ENCODE results near the gene PUM1.
"Not testable (repeated sequence)": the region's sequence is repeated elsewhere in the genome, so short reads cannot be mapped to it uniquely, and the experiment has no call there.

The PUM1 gene

DNA sequence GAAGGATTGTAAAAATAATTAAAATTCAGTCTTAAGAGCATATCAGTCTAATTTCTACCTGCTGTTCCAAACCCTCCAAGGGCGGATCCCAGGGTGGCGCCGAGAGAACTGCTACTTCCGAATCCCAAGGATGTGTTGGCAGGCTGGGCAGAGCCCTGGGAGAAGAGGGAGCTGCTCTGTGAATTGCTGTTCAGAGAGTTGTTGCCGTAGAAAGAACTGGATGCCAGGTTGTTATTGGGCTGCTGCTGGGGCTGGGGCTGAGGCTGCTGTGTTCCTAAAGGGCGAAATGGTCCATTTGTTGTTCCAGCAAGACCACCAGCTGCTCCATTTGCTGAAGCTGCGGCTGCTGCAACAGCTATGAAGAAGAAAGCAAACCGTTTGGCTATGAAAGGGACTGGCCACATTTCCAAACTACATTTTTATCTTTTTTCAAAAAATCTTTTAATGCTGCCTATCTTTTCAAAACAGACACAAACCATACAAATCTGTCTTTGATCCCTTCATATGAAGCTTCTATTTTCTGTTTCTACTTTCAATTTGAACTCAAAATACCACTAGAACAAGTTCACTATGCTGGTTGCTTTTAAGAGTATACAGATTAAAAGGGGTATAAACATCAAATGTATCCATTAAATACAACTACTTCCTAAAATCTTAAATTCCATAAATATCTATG lies 99.5 kb downstream of the PUM1 start:
- DNase-seq (ENCODE audit: low read depth in 3 of 3, low spot score in 1 of 3), result no peak

DNA sequence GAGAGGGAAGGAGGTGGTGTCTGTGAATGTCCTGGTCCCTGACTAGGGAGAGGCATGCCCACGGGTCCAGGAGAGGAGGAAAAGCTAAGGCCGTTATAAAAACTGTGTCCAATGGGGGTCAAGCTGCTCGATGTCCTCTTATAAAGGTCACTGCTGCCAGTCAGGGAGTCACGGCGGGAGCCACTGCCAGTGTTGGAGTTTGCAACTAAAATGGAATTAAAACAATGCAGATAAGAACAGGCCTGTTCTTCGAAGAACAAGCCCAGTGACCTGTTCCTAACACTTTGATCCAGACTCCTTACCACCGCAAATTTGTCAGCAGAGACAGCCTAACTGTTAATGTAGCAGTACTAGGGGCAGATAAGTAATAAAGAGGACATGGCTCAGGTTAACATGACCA lies 100.8 kb downstream of the PUM1 start:
- no peak for DNase-seq (ENCODE audit: low read depth in 3 of 3, low spot score in 1 of 3)

DNA sequence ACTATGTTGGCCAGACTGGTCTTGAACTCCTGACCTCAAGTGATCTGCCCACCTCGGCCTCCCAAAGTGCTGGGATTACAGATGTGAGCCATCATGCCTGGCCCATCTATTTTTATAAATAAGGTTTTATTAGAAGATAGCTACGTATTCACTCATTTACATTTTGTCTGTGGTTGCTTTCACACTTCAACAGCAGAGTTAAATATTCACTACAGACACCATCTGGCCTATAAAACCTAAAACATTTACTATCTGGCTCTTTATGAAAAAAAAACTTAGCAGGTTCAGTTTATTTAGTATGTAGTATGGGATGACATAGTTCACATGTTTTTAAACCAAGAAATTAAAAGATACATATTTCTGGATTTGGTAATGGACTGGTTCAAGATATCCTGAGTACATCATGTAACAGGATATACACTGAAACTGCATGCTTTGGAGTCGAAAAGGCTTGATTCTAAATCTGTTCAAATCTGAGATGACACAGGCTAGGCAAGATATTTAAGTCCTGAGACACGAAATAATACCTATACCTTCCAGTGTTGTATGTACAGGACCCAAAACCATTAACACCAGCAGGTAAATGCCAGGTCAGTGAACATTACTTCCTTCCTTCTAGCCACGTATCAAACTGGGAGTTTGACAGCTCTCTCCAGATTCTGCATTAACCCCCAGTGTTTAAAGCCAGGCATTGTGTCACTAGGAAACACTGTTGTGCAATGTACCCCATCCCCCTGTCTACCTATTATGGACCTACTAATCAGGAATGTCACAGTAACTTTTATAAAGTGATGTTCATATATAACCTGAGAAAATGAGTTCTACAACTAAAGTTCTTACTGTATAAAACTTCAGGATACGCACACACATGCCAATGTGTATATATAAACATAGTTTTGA lies 102.7 kb downstream of the PUM1 start:
- no peak for DNase-seq (ENCODE audit: low read depth in 3 of 3, low spot score in 1 of 3)

DNA sequence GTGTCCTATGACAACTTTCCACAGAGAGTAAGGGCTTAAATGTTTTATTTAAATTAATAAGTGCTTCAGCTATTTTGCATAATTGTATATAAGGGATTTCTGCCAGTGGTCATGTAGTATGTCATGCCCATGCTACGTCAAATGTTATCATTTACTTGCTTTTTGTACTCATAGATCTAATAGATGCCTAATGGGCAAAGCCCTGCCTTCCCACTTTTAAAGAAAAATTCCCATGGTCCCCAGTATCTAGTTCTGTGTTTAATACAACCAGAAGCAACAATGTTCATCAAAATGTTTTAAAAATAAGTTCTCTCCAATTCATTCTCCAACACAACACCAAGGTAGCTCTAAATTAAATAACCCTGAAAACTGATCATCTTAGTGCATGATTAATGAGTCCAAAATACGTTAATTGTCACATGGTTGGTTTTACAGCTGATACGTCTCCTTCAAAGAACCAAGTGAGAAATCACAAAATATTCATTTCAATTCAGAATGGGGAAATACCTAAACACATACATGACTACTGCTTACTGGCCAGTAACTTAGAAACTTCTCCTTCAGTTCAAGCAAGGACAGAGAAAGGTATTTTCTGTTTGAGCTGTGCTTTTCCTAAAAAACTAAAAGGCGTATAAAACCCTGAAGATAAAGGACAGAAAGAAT lies 107.8 kb downstream of the PUM1 start:
- no peak for DNase-seq (ENCODE audit: low read depth in 3 of 3, low spot score in 1 of 3)

DNA sequence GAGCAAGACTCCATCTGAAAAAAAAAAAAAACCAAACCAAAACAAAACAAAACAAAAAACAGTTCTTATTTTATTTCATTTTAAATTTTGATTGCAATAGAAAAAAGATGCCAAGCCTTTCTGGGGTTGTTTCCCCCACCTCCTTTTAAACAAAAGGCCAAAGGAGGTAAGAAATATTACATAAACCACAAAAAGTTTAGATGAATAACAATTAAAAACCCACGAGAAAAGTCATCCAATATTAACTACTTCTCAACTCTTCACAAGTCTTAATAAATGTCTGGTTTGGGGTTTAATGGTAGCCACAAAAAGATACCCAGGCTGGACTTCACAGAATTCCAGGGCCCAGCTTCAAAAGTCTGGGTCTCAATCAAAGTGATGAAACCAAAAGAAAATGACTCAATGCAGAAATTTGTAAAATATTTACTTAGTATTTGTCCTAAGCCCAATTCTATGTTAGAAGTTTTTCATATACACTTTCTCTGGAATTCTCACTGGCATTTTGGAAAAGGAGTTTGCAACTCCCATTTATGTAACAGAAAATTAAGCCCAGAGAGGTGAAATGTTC lies 110.0 kb downstream of the PUM1 start:
- no peak for DNase-seq (ENCODE audit: low read depth in 3 of 3, low spot score in 1 of 3)

DNA sequence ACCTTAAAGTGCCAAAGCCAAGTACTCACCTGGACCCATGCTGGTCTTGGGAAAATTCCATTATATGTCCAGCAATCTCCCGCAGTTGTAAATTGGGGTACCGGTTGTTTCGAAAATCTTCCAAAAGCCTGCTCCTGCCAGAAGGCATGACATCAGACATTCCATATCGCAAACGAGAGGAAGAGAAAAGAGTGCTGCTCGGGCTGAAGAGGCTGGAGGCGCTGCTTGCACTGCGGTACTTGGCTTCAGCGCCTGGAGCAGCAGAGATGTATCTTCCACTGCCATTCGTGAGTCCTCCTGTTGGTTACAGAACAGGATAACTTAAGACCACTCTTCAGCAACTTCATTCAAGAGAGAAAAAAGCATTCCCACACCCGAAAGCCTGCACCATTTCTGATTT lies 111.8 kb downstream of the PUM1 start:
- no peak for DNase-seq (ENCODE audit: low read depth in 3 of 3, low spot score in 1 of 3)

DNA sequence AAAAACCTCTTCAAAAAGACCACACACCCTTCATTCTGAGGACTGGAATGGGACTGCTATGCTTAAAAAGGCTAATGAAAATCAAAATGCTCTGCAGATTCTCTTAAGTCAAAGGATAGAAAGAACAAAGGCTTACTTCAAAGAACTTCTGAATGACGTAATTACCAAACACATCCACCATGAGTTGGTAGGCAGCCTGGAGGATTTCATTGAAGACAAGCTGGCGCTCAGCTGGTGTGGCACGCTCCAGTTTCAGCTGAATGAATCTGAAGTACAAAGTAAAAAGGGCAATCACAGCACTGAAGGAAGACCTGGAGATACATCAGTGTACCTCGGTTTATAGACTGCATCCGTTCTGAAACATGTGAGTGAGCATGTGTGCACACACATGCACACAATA lies 113.4 kb downstream of the PUM1 start:
- DNase-seq (ENCODE audit: low read depth in 3 of 3, low spot score in 1 of 3), result no peak

DNA sequence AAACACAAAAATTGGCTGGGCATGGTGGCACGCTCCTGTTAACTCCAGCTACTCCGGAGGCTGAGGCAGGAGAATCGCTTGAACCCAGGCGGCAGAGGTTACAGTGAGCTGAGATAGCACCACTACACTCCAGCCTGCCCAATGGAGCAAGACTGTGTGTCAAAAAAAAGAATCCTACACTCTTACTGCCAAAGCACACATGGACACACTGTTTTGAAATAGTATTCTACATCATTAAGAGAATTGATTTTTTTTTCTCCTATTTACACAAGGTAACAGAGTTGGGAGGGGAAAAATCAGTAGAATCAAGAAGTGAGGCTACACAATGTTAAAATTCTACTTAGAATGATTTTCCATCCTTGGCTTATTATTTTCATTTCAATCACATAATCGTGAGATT lies 114.8 kb downstream of the PUM1 start:
- DNase-seq (ENCODE audit: low read depth in 3 of 3, low spot score in 1 of 3), result no peak

DNA sequence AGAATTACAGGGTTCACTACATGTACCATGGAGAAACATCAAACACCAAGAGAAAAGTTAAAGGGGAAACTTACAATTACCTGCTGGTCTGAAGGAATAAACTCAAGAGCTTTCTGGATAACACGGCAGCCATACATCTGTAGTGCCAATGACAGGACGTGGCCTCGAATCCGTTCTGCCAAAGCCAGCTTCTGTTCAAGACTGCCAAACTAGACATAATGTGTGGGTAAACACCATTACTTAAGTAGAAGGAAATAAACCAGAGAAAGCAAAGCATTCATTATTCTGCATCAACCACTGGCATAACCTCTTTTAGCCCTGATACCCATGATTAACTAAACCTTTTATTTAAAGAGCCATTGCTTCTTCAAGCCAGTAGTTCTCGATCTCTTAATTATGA lies 115.5 kb downstream of the PUM1 start:
- no peak for DNase-seq (ENCODE audit: low read depth in 3 of 3, low spot score in 1 of 3)

DNA sequence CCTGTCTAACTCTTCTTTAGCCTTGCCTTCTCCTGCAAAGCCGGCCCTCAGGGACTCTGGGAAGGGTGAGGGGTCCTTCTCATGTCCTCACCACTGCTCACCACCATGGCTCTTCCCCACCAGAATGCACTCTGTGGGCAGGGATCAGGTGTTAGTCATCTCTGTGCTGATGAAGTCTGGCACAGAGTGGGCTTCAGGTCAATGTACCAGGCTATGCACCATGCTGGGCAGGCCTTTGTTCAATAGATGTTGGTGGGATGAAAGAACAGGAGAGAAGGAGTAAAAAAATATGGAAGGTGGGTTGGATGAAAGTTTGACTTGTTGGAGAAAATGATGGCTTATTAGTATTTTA lies 116.1 kb downstream of the PUM1 start:
- DNase-seq (ENCODE audit: low read depth in 3 of 3, low spot score in 1 of 3), result not testable (repeated sequence)

DNA sequence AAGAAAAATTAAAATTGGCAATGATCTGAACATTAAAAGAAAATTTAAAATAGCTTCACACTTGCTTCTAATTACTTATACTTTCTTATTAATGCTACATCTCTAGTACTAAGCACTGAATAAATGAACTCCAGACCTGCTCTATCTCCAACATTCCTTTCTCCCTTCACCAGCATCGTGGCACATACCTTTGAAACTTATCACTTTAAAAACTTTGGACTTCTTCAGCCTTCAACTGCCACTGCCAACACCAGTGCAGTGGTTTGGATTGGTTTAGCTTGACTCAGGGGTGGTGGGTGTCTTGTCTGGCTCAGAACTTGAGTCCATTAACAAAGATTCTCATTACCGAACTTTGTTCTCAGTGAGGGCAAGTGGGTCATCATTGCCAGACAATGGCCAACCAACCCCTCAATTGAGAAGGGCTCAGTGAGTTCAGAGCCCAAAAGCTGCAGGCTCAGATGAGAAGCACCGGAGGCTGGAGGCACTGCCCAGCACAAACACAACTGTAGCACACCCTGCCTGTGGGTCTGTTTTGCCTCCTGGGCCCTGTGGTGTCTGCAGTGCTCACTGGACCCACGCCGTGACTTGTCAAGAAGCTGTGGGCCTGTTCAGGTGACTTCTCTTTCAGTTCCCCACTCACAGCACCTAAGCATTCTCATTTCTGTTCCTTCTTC lies 116.6 kb downstream of the PUM1 start:
- DNase-seq (ENCODE audit: low read depth in 3 of 3, low spot score in 1 of 3), result not testable (repeated sequence)

DNA sequence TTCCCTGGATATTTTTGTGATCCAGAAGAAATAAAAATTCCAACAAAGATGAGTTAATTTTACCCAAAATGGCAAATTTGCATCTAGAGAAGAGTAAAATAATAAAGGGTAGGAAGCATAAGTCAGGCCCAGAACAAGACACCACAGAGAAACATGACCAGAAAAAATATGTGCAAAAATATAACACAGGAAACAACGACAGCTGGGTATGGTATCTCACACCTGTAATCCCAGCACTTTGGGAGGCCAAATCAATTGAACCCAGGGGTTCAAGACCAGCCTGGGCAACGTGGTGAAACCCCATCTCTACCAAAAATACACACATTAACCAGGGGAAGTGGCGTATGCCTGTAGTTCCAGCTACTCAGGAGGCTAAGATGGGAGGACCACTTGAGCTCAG lies 117.2 kb downstream of the PUM1 start:
- no peak for DNase-seq (ENCODE audit: low read depth in 3 of 3, low spot score in 1 of 3)

DNA sequence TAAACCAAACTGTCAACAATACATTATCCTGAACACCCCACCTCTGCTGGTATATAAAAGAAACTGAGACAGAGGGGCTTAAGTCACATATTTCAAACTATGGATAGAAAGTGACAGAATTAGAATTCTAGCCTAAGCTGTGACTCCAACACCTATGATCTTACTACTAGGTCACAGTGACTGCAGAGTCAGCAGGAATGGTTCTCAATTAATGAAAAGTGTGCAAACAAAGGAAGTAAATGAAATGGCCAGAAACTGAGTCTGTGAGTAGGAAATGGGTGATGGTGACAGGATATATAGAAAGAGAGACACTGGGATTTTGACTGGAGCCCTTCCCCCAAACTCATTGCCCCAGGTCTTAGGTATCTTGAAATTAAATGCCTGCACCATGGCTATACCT lies 118.3 kb downstream of the PUM1 start:
- no peak for DNase-seq (ENCODE audit: low read depth in 3 of 3, low spot score in 1 of 3)

DNA sequence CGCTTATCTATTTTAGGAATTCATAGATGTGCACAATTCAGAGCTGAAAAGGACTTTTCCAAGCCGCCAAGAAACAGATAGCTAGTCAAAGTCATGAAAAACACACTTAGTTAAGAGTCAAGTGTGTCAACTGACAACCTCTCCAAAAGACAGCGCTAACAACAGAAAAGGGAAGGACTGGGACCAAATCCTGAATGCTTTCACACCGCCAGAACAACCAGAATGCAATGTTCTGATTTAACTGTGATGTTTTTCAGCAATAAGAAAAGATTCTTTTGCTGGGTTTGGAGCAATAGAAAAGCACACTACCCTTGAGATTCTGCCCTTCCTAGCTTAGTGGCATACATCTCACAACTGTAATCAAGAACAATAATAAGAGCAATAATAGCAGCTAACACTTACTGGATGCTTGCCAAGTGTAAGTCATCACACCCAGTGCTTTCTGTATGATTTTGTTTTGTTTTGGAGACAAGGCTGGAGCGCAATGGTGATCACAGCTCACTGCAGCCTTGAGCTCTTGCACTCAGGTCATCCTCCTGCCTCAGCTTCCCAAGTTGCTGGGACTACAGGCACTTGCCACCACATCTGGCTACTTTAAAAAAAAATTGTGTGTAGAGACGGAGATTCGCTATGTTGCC lies 123.1 kb downstream of the PUM1 start:
- DNase-seq (ENCODE audit: low read depth in 3 of 3, low spot score in 1 of 3), result no peak

DNA sequence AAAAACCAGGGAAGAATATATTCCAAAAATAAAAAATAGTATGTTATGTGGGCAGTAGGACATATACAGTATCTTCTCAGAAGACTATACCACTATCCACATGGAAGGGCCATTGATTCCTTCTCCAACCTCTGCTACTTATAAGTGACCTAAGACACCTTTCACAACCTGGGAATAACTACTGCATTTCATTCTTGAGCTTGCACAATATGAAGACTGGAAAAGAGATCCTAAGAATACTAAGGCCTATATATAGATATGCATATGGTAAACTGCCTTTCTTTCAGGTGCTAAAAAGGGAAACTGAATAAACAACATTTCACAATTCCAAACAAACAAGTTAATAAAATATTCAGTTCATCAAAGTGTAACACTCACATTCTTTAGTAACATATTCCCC lies 125.0 kb downstream of the PUM1 start:
- DNase-seq (ENCODE audit: low read depth in 3 of 3, low spot score in 1 of 3), result no peak

DNA sequence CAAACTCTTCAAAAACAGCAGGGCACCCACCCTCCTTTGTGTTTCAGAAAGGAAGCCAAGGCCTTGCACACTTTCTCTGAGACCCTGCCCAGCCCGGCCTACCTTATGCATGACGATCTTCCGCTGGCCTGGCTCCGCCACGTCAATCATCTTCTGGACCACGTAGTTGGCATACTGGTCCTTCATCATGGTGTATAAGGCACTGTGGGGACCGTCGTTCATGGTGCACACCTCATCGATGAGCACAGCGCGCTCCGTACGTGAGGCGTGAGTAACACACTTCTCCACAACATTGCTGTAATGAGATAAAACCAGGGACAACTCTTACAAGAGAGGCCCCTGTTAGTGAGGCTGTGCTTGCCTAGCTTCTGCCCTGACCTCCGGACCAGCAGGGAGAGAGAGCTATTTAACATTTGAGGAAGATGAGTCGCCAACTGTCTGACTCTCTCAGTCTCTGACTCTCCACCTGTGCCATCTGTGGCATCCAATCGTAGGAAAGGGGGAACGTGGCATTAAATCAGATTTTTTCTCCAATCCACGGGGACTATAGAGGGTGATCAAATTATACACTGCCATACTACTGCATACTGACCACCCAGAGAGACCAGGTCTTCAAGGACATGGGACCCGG lies 128.9 kb downstream of the PUM1 start:
- no peak for DNase-seq (ENCODE audit: low read depth in 3 of 3, low spot score in 1 of 3)

DNA sequence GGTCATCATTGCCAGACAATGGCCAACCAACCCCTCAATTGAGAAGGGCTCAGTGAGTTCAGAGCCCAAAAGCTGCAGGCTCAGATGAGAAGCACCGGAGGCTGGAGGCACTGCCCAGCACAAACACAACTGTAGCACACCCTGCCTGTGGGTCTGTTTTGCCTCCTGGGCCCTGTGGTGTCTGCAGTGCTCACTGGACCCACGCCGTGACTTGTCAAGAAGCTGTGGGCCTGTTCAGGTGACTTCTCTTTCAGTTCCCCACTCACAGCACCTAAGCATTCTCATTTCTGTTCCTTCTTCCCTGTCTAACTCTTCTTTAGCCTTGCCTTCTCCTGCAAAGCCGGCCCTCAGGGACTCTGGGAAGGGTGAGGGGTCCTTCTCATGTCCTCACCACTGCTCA lies 129.8 kb downstream of the PUM1 start:
- DNase-seq (ENCODE audit: low read depth in 3 of 3, low spot score in 1 of 3), result not testable (repeated sequence)

DNA sequence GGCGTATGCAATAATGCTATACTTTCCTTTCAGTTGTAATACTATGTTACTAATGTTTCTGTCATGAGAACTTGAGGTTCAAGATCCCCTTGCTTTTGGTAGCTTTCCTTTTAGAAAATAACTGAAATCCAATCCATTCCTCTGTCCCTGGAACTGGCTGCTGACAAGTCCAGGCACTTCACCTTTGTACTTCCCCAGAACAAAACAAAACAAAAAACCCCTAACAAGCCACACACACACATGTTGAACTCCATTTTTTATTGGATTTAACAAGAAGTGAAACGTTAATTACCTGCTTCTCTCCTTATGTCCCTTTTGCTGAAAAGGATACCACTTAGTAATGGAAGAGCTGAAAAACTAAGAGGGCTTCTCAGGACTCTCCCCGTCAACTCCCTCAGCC lies 130.9 kb downstream of the PUM1 start:
- DNase-seq (ENCODE audit: low read depth in 3 of 3, low spot score in 1 of 3), result no peak

DNA sequence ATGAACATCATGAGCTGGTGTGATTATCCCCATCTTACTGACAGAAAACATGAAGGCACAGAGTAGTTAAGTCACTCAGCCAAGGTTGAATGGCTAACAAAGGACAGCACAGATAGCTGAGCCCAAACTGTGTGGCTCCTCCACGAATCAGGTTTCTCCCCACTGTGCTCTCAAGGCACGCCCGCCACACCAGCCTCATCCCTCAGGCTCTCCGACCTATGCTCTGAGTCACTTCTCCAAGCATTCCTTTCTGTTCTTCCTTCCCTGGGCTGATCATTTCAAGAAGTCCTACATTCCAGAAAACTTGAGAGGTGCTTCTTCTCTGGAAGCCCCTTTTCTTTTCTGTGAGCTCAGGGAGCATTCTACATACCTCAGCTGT lies 131.7 kb downstream of the PUM1 start:
- no peak for DNase-seq (ENCODE audit: low read depth in 3 of 3, low spot score in 1 of 3)

DNA sequence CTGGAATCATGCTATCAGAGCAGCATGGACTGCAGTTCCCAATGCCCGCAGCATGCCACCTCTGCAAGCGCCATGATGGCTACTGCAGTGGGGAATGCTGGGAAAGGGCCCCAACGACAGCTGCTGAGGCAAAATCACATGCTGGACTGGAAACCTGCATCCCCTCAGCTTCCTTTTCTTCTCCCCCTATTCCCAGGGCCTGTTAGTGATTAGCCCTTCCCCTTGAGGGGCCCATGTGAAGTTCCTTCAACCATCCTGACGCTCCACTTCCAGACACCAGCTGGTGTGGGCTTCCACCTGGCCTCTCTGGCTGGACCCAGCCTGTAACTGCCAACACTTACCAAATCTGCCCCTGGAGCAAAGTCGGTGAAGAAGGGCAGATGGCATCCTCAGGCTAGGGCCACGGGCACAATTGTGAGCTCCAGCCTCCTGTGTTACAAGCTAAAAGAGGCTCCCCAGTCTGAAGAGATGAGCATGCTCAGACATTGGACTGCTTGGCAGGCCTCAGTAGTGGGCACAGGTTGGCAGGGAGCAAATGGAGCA lies 134.8 kb downstream of the PUM1 start:
- DNase-seq (ENCODE audit: low read depth in 3 of 3, low spot score in 1 of 3), result no peak
